Trophoblast cell (in vitro differentiated cells and primary cell): Measurements from ENCODE around the gene ARSA.

ENCODE experiments used
- DNase-seq, 2 donors: peaks; one replicate each; pipeline ENCODE4 v3.0.0-alpha.2; 2016
- H2AFZ ChIP-seq: 2 replicates; pipeline ENCODE4 v1.6.1; 2013; ENCODE audit warnings: low read length, moderate library complexity, mild to moderate bottlenecking; ENCODE audit not compliant: insufficient read depth, poor library complexity
- H2AK5ac ChIP-seq: 2 replicates; pipeline ENCODE4 v1.6.1; 2013; ENCODE audit warnings: mild to moderate bottlenecking, low read length
- H2BK120ac ChIP-seq: 2 replicates; pipeline ENCODE4 v1.6.1; 2013; ENCODE audit warnings: low read length, mild to moderate bottlenecking, moderate library complexity; ENCODE audit not compliant: insufficient read depth, poor library complexity
- H2BK12ac ChIP-seq: 2 replicates; pipeline ENCODE4 v1.6.1; 2013; ENCODE audit warnings: mild to moderate bottlenecking, low read length, moderate library complexity
- H2BK5ac ChIP-seq: 2 replicates; pipeline ENCODE4 v1.6.1; 2013; ENCODE audit warnings: low read length, low read depth, moderate library complexity, mild to moderate bottlenecking; ENCODE audit not compliant: poor library complexity
- H3K14ac ChIP-seq: 2 replicates; pipeline ENCODE4 v1.6.1; 2013; ENCODE audit warnings: mild to moderate bottlenecking, low read length
- H3K18ac ChIP-seq: 2 replicates; pipeline ENCODE4 v1.6.1; 2013; ENCODE audit warnings: mild to moderate bottlenecking, low read length
- H3K23ac ChIP-seq: 2 replicates; pipeline ENCODE4 v1.6.1; 2013; ENCODE audit warnings: low read length
- H3K27ac ChIP-seq: 2 replicates; pipeline ENCODE4 v1.5.1; 2013; ENCODE audit warnings: low read depth, mild to moderate bottlenecking, inconsistent platforms, low read length, moderate library complexity
- H3K27me3 ChIP-seq: 2 replicates; pipeline ENCODE4 v1.6.1; 2013; ENCODE audit warnings: inconsistent platforms, mild to moderate bottlenecking, low read length, moderate library complexity; ENCODE audit not compliant: insufficient read depth
- H3K36me3 ChIP-seq, 2 experiments: 1 replicate in 1 of 2; 2 replicates in 1 of 2; pipeline ENCODE4 v1.6.1; 2013; ENCODE audit warnings: low read length in 2 of 2, mild to moderate bottlenecking in 2 of 2, moderate library complexity in 1 of 2; ENCODE audit not compliant: insufficient read depth in 2 of 2, control insufficient read depth in 1 of 2
- H3K4ac ChIP-seq: 2 replicates; pipeline ENCODE4 v1.6.1; 2013; ENCODE audit warnings: low read depth, mild to moderate bottlenecking, low read length, moderate library complexity
- H3K4me1 ChIP-seq, 2 experiments: 1 replicate in 1 of 2; 2 replicates in 1 of 2; pipeline ENCODE4 v1.6.1; 2013; ENCODE audit warnings: low read length in 2 of 2, mild to moderate bottlenecking in 2 of 2, moderate library complexity in 1 of 2; ENCODE audit not compliant: insufficient read depth in 2 of 2, control insufficient read depth in 1 of 2
- H3K4me2 ChIP-seq: 2 replicates; pipeline ENCODE4 v1.6.1; 2013; ENCODE audit warnings: inconsistent platforms, mild to moderate bottlenecking, low read length, moderate library complexity
- H3K4me3 ChIP-seq: 2 replicates; pipeline ENCODE4 v1.5.1; 2013; ENCODE audit warnings: mild to moderate bottlenecking, low read depth, low read length, inconsistent platforms
- H3K79me1 ChIP-seq: one replicate; pipeline ENCODE4 v1.6.1; 2013; ENCODE audit warnings: low read length
- H3K79me2 ChIP-seq: 2 replicates; pipeline ENCODE4 v1.6.1; 2013; ENCODE audit warnings: low read length, mild to moderate bottlenecking; ENCODE audit not compliant: control insufficient read depth, insufficient read depth, poor library complexity
- H3K9ac ChIP-seq: 2 replicates; pipeline ENCODE4 v1.6.1; 2013; ENCODE audit warnings: mild to moderate bottlenecking, low read length
- H3K9me3 ChIP-seq: 2 replicates; pipeline ENCODE4 v1.6.1; 2013; ENCODE audit warnings: low read depth, mild to moderate bottlenecking, control low read depth, inconsistent platforms, low read length; ENCODE audit not compliant: insufficient read depth
- H4K12ac ChIP-seq: 2 replicates; pipeline ENCODE4 v1.6.1; 2013; ENCODE audit warnings: low read depth, mild to moderate bottlenecking, low read length, moderate library complexity
- H4K8ac ChIP-seq: 2 replicates; pipeline ENCODE4 v1.6.1; 2013; ENCODE audit warnings: low read depth, mild to moderate bottlenecking, low read length, moderate library complexity
- H4K91ac ChIP-seq: one replicate; pipeline ENCODE4 v1.6.1; 2013; ENCODE audit warnings: low read depth, mild to moderate bottlenecking, low read length, moderate library complexity
- WGBS: extraction: QIAGEN DNeasy Blood & Tissue Kit; methylation state at CpG from one replicate; pipeline ENCODE4 v1.1.7; 2013; ENCODE audit warnings: missing lambda C conversion rate; ENCODE audit not compliant: insufficient read length, insufficient coverage; ENCODE audit errors: extremely low coverage; 5-methylcytosine and 5-hydroxymethylcytosine counted together

The ARSA gene

GRCh38 chr22:50613291-50613981 is 14.5 kb downstream of the ARSA start:
- Histone ChIP-seq H3K23ac (no peak overlapping the region), H3K4me2 (no peak overlapping the region), H3K4me3 (peak overlapping the region; percentile 53), H3K36me3 (no peaks in the 10 kb centered on the region), H4K12ac (no peak overlapping the region), H3K4ac (no peak overlapping the region), H3K9ac (no peak overlapping the region), H4K91ac (no peak overlapping the region), H3K79me1 (no peaks in the 10 kb centered on the region), H2AFZ (no peak overlapping the region), H3K27ac (no peak overlapping the region), H3K4me1 (peaks cover 0 to 4% of the 10 kb centered on the region in 2 experiments), H2AK5ac (no peak overlapping the region), H2BK5ac (no peak overlapping the region), H2BK120ac (no peak overlapping the region), H3K79me2 (no peaks in the 10 kb centered on the region), H3K9me3 (no peaks in the 10 kb centered on the region), H3K14ac (no peak overlapping the region), H4K8ac (no peak overlapping the region), H3K18ac (no peak overlapping the region), H3K27me3 (no peaks in the 10 kb centered on the region), H2BK12ac (no peak overlapping the region)
- no peak for DNase-seq
- no CpG with 5 or more reads among the region's 22 CpGs for WGBS

- no peak overlapping the region for H3K18ac ChIP-seq
- no CpG with 5 or more reads among the region's 31 CpGs for WGBS
Measured at GRCh38 chr22:50612528-50613221, 15.3 kb downstream of the ARSA start.

GRCh38 chr22:50612168-50612527 is 15.8 kb downstream of the ARSA start:
- Histone ChIP-seq H4K12ac (no peak overlapping the region), H3K9me3 (no peaks in the 10 kb centered on the region), H3K36me3 (no peaks in the 10 kb centered on the region), H3K79me2 (no peaks in the 10 kb centered on the region), H3K18ac (no peak overlapping the region), H4K91ac (no peak overlapping the region), H4K8ac (no peak overlapping the region), H3K4me2 (no peak overlapping the region), H3K27ac (no peak overlapping the region), H2BK12ac (no peak overlapping the region), H2AFZ (no peak overlapping the region), H3K4me1 (peaks cover 0 to 4% of the 10 kb centered on the region in 2 experiments), H2BK120ac (no peak overlapping the region), H2BK5ac (no peak overlapping the region), H3K4ac (no peak overlapping the region), H3K27me3 (no peaks in the 10 kb centered on the region), H2AK5ac (no peak overlapping the region), H3K9ac (no peak overlapping the region), H3K4me3 (no peak overlapping the region), H3K14ac (no peak overlapping the region), H3K79me1 (no peaks in the 10 kb centered on the region), H3K23ac (no peak overlapping the region)
- no peak for DNase-seq
- no CpG with 5 or more reads among the region's 6 CpGs for WGBS

More at GRCh38 chr22:50612528-50613221, 15.3 kb downstream of the ARSA start:
- no peaks in the 10 kb centered on the region for H3K79me1 ChIP-seq
- peaks cover 0 to 4% of the 10 kb centered on the region in 2 experiments for H3K4me1 ChIP-seq
- H3K4me2 ChIP-seq, result no peak overlapping the region
- no peak overlapping the region for H3K9ac ChIP-seq
- H3K14ac ChIP-seq, result no peak overlapping the region
- no peak overlapping the region for H2AFZ ChIP-seq
- H2BK5ac ChIP-seq, result no peak overlapping the region
- peak in 1 of 2 donors; percentile 51 for DNase-seq
- H3K27ac ChIP-seq, result no peak overlapping the region
- no peaks in the 10 kb centered on the region for H3K27me3 ChIP-seq
- no peak overlapping the region for H4K12ac ChIP-seq
- no peak overlapping the region for H4K8ac ChIP-seq
- H2BK12ac ChIP-seq, result no peak overlapping the region
- H3K9me3 ChIP-seq, result no peaks in the 10 kb centered on the region
- no peaks in the 10 kb centered on the region for H3K36me3 ChIP-seq
- no peaks in the 10 kb centered on the region for H3K79me2 ChIP-seq
- no peak overlapping the region for H2BK120ac ChIP-seq
- H3K4ac ChIP-seq, result no peak overlapping the region
- no peak overlapping the region for H3K23ac ChIP-seq
- no peak overlapping the region for H4K91ac ChIP-seq
- H3K4me3 ChIP-seq, result no peak overlapping the region
- H2AK5ac ChIP-seq, result no peak overlapping the region

- Histone ChIP-seq H2BK5ac (no peak overlapping the region), H3K36me3 (no peaks in the 10 kb centered on the region), H2BK120ac (no peak overlapping the region), H3K23ac (no peak overlapping the region), H2BK12ac (no peak overlapping the region), H3K4me3 (no peak overlapping the region), H3K18ac (no peak overlapping the region), H3K27me3 (no peaks in the 10 kb centered on the region), H3K9me3 (no peaks in the 10 kb centered on the region), H3K4ac (no peak overlapping the region), H3K4me2 (no peak overlapping the region), H3K14ac (no peak overlapping the region), H4K91ac (no peak overlapping the region), H3K79me2 (no peaks in the 10 kb centered on the region), H4K8ac (no peak overlapping the region), H2AFZ (no peak overlapping the region), H2AK5ac (no peak overlapping the region), H3K9ac (no peak overlapping the region), H4K12ac (no peak overlapping the region), H3K4me1 (peaks cover 0 to 4% of the 10 kb centered on the region in 2 experiments), H3K27ac (no peak overlapping the region), H3K79me1 (no peaks in the 10 kb centered on the region)
- DNase-seq, result no peak
- no CpG with 5 or more reads among the region's 26 CpGs for WGBS
Measured at GRCh38 chr22:50611341-50612060, 16.5 kb downstream of the ARSA start.
